Heart right ventricle (tissue), 16 donors: ENCODE data around the gene ANO3. TPM values are rescaled to one million over a fixed set of nuclear protein-coding genes. Genes with fewer than 3 reads are reported as not detected.

Experiments
- ATAC-seq, 8 donors: fragments of 200-7000 bp; cut with Tn5 transposase; one replicate each; pipeline ENCODE4 v1.9.1; 2020; ENCODE audit warnings: mild to moderate bottlenecking in 8 of 8, moderate library complexity in 8 of 8, moderate number of reproducible peaks in 1 of 8
- DNase-seq, 2 donors: peaks; one replicate each; pipeline ENCODE4 v3.0.0-alpha.2; 2020
- H3K27ac ChIP-seq, 10 donors: fragments of 200-600 bp; sonication (generic) in 2 of 10; one replicate each; pipeline versions ENCODE4 v1.5.0 to v1.8.0; 2020 to 2022; ENCODE audit warnings: mild to moderate bottlenecking in 3 of 10
- H3K27me3 ChIP-seq, 7 donors: fragments of 200-600 bp; one replicate each; pipeline ENCODE4 v1.8.0; 2021 to 2022; ENCODE audit warnings: mild to moderate bottlenecking in 2 of 7
- H3K36me3 ChIP-seq, 9 donors: fragments of 200-600 bp; sonication (generic) in 1 of 9; one replicate each; pipeline versions ENCODE4 v1.5.0 to v1.8.0; 2020 to 2022; ENCODE audit warnings: mild to moderate bottlenecking in 2 of 9
- H3K4me1 ChIP-seq, 9 donors: fragments of 200-600 bp; sonication (generic) in 1 of 9; one replicate each; pipeline versions ENCODE4 v1.5.0 to v1.8.0; 2020 to 2022; ENCODE audit warnings: mild to moderate bottlenecking in 4 of 9
- H3K4me3 ChIP-seq, 10 donors: fragments of 200-600 bp; sonication (generic) in 2 of 10; one replicate each; pipeline versions ENCODE4 v1.5.0 to v1.8.0; 2020 to 2022; ENCODE audit warnings: mild to moderate bottlenecking in 7 of 10, moderate library complexity in 2 of 10
- H3K9me3 ChIP-seq, 11 donors: fragments of 200-600 bp in 10 of 11; sonication (generic) in 2 of 11; one replicate each; pipeline versions ENCODE4 v1.5.0 to v1.8.0; 2013 to 2022; ENCODE audit warnings: mild to moderate bottlenecking in 2 of 11, control low read depth in 1 of 11, moderate library complexity in 1 of 11
- WGBS, 2 donors: extraction: QIAGEN DNeasy Blood & Tissue Kit; methylation state at CpG; one replicate each; pipeline ENCODE4 v1.1.7; 2013; ENCODE audit warnings: inconsistent platforms in 1 of 2; 5-methylcytosine and 5-hydroxymethylcytosine counted together
- intact Hi-C, 10 donors: fragments of 100-400 bp; cut with DNase I; formaldehyde crosslinking; loops; one replicate each; pipeline versions ENCODE4 v1.11.1 to v1.14.2; 2022
- polyA plus RNA-seq, 2 donors: library from polyadenylated mRNA; stranded (reverse); fragments of 200-250 nt; gene quantifications; one replicate each; pipeline ENCODE4 v1.2.3, GENCODE V29; 2013
- total RNA-seq, 10 donors: library from RNA; stranded (reverse); fragmentation: NEBNext Ultra II Directional in 3 of 10; extraction: Animal tissue kit (Norgen Biotek cat#: 25700) in 3 of 10; gene quantifications; one replicate each; pipeline versions ENCODE4 v1.2.1 to v1.2.4, GENCODE V29; 2021 to 2023
- TF ChIP-seq, protein P1 (sequence below), 9 donors: fragments of 200-600 bp; sonication (generic) in 2 of 9; IDR thresholded peaks; one replicate each; pipeline versions ENCODE4 v1.5.0 to v1.8.0; 2021 to 2022; ENCODE audit warnings: antibody characterized with exemption in 9 of 9, mild to moderate bottlenecking in 5 of 9, moderate library complexity in 1 of 9
- donor health status: Arrhythmogenic right ventricular cardiomyopathy.
- donor health status: ischemic (EF 13 %, LVEDD 7.1; RV severe dilation, severe dysfunction).
- donor health status: healthy with polysubstance abuse.
- donor health status: DM: no; HTN: yes; CAD: no.
- donor health status: DM: no; HTN: no; CAD: no.
- donor health status: ischemic (EF 25% LVEDD 6.9; RV normal size, moderate dysfunction).
- donor health status: ischemic (EF 25% LVEDD 5.7; RV mildly dilated, moderate dysfunction).
- donor health status: healthy.
- donor health status: DM: yes; HTN: yes; CAD: no.
- donor health status: Ischemic cardiomyopathy.
- donor health status: ischemic (EF 35%, LVEDD 5.7; RV mildly dilated, moderate dysfunction).
- donor health status: nonischemic (EF 11% LVEDD 7.7; RV severe dilation, severe dysfunction).
- donor health status: DM: yes; HTN: yes; CAD: no.
- donor health status: PGD.
- donor health status: ischemic (EF 29% LVEDD 5.4; RV normal size, mild dysfunction).
- donor health status: nonischemic (EF 23%, LVEDD 6.1; RV moderate dilation, normal function).

ANO3 gene
- total and polyA plus RNA-seq, 12 donors = 0.01 to 0.30 (median 0.07) TPM; not detected in 5

DNA sequence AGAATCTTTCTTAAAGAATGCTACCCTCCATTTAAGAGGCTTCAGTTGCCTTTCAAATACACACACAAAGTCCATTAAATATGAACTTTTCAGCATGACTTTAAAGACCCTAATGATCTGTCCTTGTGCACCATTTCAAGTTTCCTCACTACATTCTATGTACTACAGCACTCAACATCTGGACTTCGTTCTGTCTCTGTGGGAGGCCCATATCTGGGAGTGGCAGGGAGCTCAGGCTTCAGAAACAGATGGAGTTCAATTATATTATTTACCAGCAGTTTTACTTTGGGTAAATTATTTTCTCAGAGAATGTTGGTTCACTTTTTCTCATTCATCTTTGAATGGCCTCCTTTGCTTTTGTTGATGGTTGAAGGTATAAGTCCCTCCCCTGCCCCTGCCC lies 67.4 kb downstream of the ANO3 start:
- no peaks in the 10 kb centered on the region for H3K4me1 ChIP-seq
- no peak overlapping the region for H3K27ac ChIP-seq
- H3K27me3 ChIP-seq = no peaks in the 10 kb centered on the region
- ATAC-seq = no peak
- H3K4me3 ChIP-seq = no peak overlapping the region
- intact Hi-C loops = no loop called here
- TF ChIP-seq, protein P1, sequence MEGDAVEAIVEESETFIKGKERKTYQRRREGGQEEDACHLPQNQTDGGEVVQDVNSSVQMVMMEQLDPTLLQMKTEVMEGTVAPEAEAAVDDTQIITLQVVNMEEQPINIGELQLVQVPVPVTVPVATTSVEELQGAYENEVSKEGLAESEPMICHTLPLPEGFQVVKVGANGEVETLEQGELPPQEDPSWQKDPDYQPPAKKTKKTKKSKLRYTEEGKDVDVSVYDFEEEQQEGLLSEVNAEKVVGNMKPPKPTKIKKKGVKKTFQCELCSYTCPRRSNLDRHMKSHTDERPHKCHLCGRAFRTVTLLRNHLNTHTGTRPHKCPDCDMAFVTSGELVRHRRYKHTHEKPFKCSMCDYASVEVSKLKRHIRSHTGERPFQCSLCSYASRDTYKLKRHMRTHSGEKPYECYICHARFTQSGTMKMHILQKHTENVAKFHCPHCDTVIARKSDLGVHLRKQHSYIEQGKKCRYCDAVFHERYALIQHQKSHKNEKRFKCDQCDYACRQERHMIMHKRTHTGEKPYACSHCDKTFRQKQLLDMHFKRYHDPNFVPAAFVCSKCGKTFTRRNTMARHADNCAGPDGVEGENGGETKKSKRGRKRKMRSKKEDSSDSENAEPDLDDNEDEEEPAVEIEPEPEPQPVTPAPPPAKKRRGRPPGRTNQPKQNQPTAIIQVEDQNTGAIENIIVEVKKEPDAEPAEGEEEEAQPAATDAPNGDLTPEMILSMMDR (IDR thresholded peaks at IDR 0.05) = no peak
- peaks cover 0 to 18% (median 0%) of the 10 kb centered on the region in 11 donors for H3K9me3 ChIP-seq
- DNase-seq = no peak
- H3K36me3 ChIP-seq = no peaks in the 10 kb centered on the region
- WGBS, 2 donors = 44 to 50% methylated on average over 1 of the region's 1 CpG

DNA sequence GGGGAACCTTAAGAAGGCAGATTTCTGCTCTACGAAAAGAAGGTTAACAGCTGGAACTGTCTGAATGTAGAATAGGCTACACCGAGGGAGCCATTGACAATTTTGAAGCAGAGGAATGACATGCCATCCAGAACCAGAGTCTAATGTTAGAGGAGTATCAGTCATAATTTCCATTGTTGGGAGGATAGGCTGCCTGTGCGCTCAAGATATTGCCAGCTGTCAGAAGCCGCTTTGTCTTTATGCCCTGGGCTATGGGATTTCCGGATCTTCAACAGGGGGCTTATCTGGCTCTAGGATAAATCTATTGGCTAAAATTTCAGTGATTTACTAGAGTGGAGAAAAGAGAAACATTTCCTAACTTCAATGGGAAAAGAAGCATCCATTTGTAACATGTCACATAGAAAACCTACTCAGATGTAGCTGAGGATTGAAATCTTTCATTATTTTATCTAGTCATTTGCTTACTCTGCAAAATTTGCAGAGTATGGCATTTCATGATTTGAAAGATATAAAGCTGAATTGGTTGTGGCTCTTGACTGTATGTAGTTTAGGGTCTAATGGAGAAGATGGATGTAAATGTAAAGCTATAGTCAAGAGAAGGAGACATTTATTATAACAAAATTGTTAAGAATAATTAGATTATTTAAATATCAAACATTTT lies 78.9 kb downstream of the ANO3 start:
- ATAC-seq (no peak), DNase-seq (no peak)
- Histone ChIP-seq H3K27ac (no peak overlapping the region), H3K27me3 (no peaks in the 10 kb centered on the region), H3K36me3 (no peaks in the 10 kb centered on the region), H3K4me3 (no peak overlapping the region), H3K4me1 (no peaks in the 10 kb centered on the region), H3K9me3 (no peaks in the 10 kb centered on the region)
- TF ChIP-seq, protein P1 (IDR thresholded peaks at IDR 0.05) = no peak
- intact Hi-C loops = no loop called here
- WGBS, 2 donors = 67 to 70% methylated on average over 5 of the region's 5 CpGs

DNA sequence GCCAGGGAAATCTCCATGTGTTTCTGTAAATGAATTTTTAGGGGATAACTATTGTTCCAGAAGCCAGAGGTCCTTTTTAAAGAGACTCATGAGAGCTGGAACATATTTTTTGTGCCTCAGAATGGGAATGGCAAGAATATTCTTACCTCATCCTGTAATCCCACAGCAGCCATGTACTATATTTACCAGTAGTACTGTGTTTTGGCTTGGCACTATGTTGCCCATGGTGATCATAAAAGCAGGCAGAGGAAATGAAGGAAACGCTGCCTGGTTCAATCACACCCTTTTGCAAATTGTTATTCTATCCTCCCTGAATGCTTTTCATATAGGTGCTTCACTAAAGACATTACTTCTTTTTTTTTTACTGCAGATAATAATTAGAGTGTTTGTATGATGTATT lies 81.0 kb downstream of the ANO3 start:
- H3K9me3 ChIP-seq = no peaks in the 10 kb centered on the region
- 66 to 70% methylated on average over 1 of the region's 1 CpG for WGBS, 2 donors
- no peaks in the 10 kb centered on the region for H3K27me3 ChIP-seq
- H3K36me3 ChIP-seq = no peaks in the 10 kb centered on the region
- DNase-seq (no peak), ATAC-seq (no peak)
- H3K4me1 ChIP-seq = no peaks in the 10 kb centered on the region
- TF ChIP-seq, protein P1 (IDR thresholded peaks at IDR 0.05) = no peak
- intact Hi-C loops = no loop called here
- no peak overlapping the region for H3K4me3 ChIP-seq
- H3K27ac ChIP-seq = no peak overlapping the region

DNA sequence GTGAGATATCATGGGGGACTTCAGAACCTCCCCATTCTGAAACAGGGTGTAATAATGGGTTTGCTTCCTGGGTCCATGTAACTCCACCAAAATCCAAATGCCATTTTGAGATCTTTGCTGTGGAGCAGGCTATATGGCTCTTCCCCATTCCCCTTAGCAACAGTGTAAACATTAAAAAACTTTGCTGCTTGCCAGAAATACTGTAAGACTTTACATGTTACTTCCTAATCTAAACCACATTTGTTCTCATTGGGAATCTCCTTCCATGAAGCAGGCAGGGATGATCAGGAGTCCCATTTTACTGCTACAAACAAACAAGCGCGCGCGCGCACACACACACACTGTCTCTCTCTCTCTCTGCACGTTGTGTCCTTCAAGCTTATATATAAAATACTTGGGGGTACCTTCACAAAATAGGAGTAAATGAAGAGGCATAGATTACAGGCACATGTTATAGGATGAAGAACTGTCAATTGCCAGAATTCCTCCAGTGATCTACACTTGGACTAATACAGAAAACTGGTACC lies 86.5 kb downstream of the ANO3 start:
- no peak for DNase-seq

More for the DNA sequence above, 86.5 kb downstream of the ANO3 start:
- 92% methylated on average over 6 of the region's 6 CpGs for WGBS, 2 donors
- Histone ChIP-seq H3K9me3 (peaks cover 0 to 4% (median 0%) of the 10 kb centered on the region in 11 donors), H3K4me3 (no peak overlapping the region), H3K27ac (no peak overlapping the region), H3K4me1 (no peaks in the 10 kb centered on the region), H3K27me3 (no peaks in the 10 kb centered on the region), H3K36me3 (no peaks in the 10 kb centered on the region)
- intact Hi-C loops = no loop called here
- ATAC-seq = no peak
- TF ChIP-seq, protein P1 (IDR thresholded peaks at IDR 0.05) = no peak
